MM.1S (cell line): ENCODE measurements around the gene CISD2.

Source experiments
- EZH2 ChIP-seq: fragments of 300-600 bp; sonication (generic); optimal IDR thresholded peaks from 2 replicates; pipeline ENCODE3; 2017; ENCODE audit warnings: low read depth, mild to moderate bottlenecking, antibody characterized with exemption, low read length, mixed read lengths
- EZH2phosphoT487 ChIP-seq: fragments of 300-600 bp; sonication (generic); IDR thresholded peaks from 2 replicates; pipeline ENCODE4 v1.6.1; 2018; ENCODE audit warnings: antibody characterized with exemption, low read length
- TF ChIP-seq, protein P1 (sequence below): fragments of 300-600 bp; sonication (generic); IDR thresholded peaks from 2 replicates; pipeline ENCODE4 v1.5.1; 2016; ENCODE audit warnings: antibody characterized with exemption, low read length, mixed read lengths

DNA sequence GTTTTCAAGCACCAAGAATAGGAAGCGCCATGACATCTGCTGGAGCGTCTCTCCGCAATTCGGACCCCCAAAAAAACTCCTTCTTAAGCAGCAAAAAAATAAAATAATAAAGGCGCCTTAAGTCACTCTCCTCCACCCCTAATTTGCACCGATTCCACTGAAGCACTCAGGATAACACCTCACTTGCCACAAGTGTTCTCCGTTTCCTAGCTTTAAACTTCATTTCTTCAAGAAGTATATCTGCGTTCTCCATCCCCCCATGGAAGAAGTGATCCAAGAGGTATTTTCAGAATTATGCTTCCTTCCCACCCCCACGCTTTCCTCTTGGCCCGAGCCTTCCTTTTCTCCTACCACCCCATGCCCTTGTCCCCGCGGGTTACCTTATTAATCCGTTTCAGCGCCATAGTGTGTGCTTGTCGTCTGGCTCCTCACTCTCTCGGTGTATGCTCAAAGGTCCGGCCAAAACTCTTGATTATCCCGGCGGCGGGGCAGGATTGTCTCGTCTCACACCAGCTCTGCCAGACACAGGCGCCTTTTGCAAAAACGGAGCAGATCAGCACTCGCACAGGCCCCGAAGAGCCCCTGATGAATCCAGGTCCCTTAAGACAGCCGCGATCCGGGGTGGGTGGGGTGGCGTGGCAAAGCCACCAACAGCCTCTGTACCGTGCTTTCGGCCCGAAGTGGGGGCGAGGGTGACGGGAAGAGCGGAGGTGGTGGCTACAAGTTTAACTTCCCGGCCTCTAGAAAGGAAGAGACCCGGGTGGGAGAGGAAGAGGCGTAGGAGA is 42.5 kb upstream of the CISD2 start:
- TF ChIP-seq, protein P1, sequence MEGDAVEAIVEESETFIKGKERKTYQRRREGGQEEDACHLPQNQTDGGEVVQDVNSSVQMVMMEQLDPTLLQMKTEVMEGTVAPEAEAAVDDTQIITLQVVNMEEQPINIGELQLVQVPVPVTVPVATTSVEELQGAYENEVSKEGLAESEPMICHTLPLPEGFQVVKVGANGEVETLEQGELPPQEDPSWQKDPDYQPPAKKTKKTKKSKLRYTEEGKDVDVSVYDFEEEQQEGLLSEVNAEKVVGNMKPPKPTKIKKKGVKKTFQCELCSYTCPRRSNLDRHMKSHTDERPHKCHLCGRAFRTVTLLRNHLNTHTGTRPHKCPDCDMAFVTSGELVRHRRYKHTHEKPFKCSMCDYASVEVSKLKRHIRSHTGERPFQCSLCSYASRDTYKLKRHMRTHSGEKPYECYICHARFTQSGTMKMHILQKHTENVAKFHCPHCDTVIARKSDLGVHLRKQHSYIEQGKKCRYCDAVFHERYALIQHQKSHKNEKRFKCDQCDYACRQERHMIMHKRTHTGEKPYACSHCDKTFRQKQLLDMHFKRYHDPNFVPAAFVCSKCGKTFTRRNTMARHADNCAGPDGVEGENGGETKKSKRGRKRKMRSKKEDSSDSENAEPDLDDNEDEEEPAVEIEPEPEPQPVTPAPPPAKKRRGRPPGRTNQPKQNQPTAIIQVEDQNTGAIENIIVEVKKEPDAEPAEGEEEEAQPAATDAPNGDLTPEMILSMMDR: no peak
- no peak for TF ChIP-seq EZH2
- TF ChIP-seq EZH2phosphoT487: no peak
